Thyroid gland (tissue), 4 donors: ENCODE measurements around the gene EPS8. TPM values are rescaled to one million over a fixed set of nuclear protein-coding genes. Genes with fewer than 3 reads are reported as not detected.

Experiments used
- DNase-seq, 2 donors: peaks; one replicate each; pipeline ENCODE4 v3.0.0-alpha.2; 2019
- H3K27ac ChIP-seq, 3 donors: fragments of 200-600 bp; sonication (generic); 1 replicate in 2 of 3; 2 replicates in 1 of 3; pipeline ENCODE4 v1.5.1; 2016 to 2019; ENCODE audit warnings: mild to moderate bottlenecking in 1 of 3, moderate library complexity in 1 of 3
- H3K27me3 ChIP-seq: fragments of 200-600 bp; sonication (generic); one replicate; pipeline ENCODE4 v1.5.1; 2019
- H3K36me3 ChIP-seq, 2 donors: fragments of 200-600 bp; sonication (generic); one replicate each; pipeline ENCODE4 v1.5.1; 2016 to 2019
- H3K4me1 ChIP-seq, 2 donors: fragments of 200-600 bp; sonication (generic); one replicate each; pipeline ENCODE4 v1.5.1; 2017 to 2019
- H3K4me3 ChIP-seq, 3 donors: fragments of 200-600 bp; sonication (generic); replicated peaks in 1 of 3; 1 replicate in 2 of 3; 2 replicates in 1 of 3; pipeline ENCODE4 v1.5.1; 2016; ENCODE audit warnings: mild to moderate bottlenecking in 1 of 3
- H3K9me3 ChIP-seq: fragments of 200-600 bp; sonication (generic); one replicate; pipeline ENCODE4 v1.5.1; 2017
- CTCF ChIP-seq, 6 experiments: fragments of 200-600 bp in 3 of 6; fragments of 450-650 bp in 3 of 6; sonication (generic) in 3 of 6; IDR thresholded peaks; one replicate each; pipeline ENCODE4 v1.5.1; 2016 to 2019; ENCODE audit warnings: antibody characterized with exemption in 6 of 6, mild to moderate bottlenecking in 2 of 6, inconsistent platforms in 1 of 6, moderate library complexity in 1 of 6
- POLR2A ChIP-seq, 2 donors: fragments of 450-650 bp; IDR thresholded peaks; one replicate each; pipeline ENCODE4 v1.6.1; 2017; ENCODE audit warnings: antibody characterized with exemption in 2 of 2, mild to moderate bottlenecking in 2 of 2, moderate library complexity in 1 of 2
- WGBS, 2 donors: methylation state at CpG; one replicate each; pipeline ENCODE4 v1.1.5; 2017; 5-methylcytosine and 5-hydroxymethylcytosine counted together
- intact Hi-C: fragments of 100-400 bp; cut with DNase I; formaldehyde crosslinking; loops from one replicate; pipeline ENCODE4 v1.15.1; 2023
- total RNA-seq, 4 donors: library from RNA; depleted of rRNA; stranded (reverse); fragments of >200 nt; gene quantifications; one replicate each; pipeline ENCODE4 v1.2.3, GENCODE V29; 2016

The EPS8 gene
- total RNA-seq, 4 donors from 2014 or later, result 78.0 to 127 (median 110) TPM

- H3K27me3 ChIP-seq, result no peaks in the 10 kb centered on the region
- H3K9me3 ChIP-seq, result no peaks in the 10 kb centered on the region
- H3K36me3 ChIP-seq, result no peaks in the 10 kb centered on the region
- TF ChIP-seq POLR2A (IDR thresholded peaks at IDR 0.05) (no peak), CTCF (IDR thresholded peaks at IDR 0.05) (no peak)
- intact Hi-C loops, result loop anchor here (10.0 kb wide), 1 partner anchor 68 kb away; no protein-coding TSS in a partner anchor
- no peak overlapping the region for H3K4me3 ChIP-seq
- no peak overlapping the region for H3K27ac ChIP-seq
- 89 to 91% methylated on average over 1 of the region's 1 CpG for WGBS, 2 donors
- no peak for DNase-seq
- H3K4me1 ChIP-seq, result peaks cover 6 to 28% of the 10 kb centered on the region in 2 donors
Observed at GRCh38 chr12:15783288-15783687, 5.9 kb downstream of the EPS8 start.

GRCh38 chr12:15782667-15783066 lies 6.5 kb downstream of the EPS8 start:
- TF ChIP-seq CTCF (IDR thresholded peaks at IDR 0.05), result no peak
- TF ChIP-seq POLR2A (IDR thresholded peaks at IDR 0.05), result no peak
- no peak overlapping the region for H3K4me3 ChIP-seq
- intact Hi-C loops, result loop anchor here (10.0 kb wide), 1 partner anchor 68 kb away; no protein-coding TSS in a partner anchor
- no peaks in the 10 kb centered on the region for H3K36me3 ChIP-seq
- peaks cover 3 to 25% of the 10 kb centered on the region in 2 donors for H3K4me1 ChIP-seq
- no peak for DNase-seq
- H3K27me3 ChIP-seq, result no peaks in the 10 kb centered on the region
- H3K27ac ChIP-seq, result no peak overlapping the region
- no peaks in the 10 kb centered on the region for H3K9me3 ChIP-seq
- WGBS, 2 donors, result 93 to 95% methylated on average over 8 of the region's 8 CpGs

- no peaks in the 10 kb centered on the region for H3K36me3 ChIP-seq
- DNase-seq, result no peak
- no peaks in the 10 kb centered on the region for H3K9me3 ChIP-seq
- intact Hi-C loops, result loop anchor here (10.0 kb wide), 1 partner anchor 65 kb away; no protein-coding TSS in a partner anchor
- no peak overlapping the region for H3K4me3 ChIP-seq
- H3K27ac ChIP-seq, result no peak overlapping the region
- TF ChIP-seq CTCF (IDR thresholded peaks at IDR 0.05) (no peak), POLR2A (IDR thresholded peaks at IDR 0.05) (no peak)
- no peaks in the 10 kb centered on the region for H3K27me3 ChIP-seq
- H3K4me1 ChIP-seq, result peaks cover 0 to 17% of the 10 kb centered on the region in 2 donors
- 47 to 48% methylated on average over 2 of the region's 2 CpGs for WGBS, 2 donors
Observed at GRCh38 chr12:15779925-15780324, 9.3 kb downstream of the EPS8 start.

- H3K9me3 ChIP-seq, result no peaks in the 10 kb centered on the region
- intact Hi-C loops, result no loop called here
- peaks cover 0 to 17% of the 10 kb centered on the region in 2 donors for H3K4me1 ChIP-seq
- DNase-seq, result no peak
- no peaks in the 10 kb centered on the region for H3K36me3 ChIP-seq
- H3K27me3 ChIP-seq, result no peaks in the 10 kb centered on the region
- no peak overlapping the region for H3K27ac ChIP-seq
- 86 to 90% methylated on average over 3 of the region's 3 CpGs for WGBS, 2 donors
- H3K4me3 ChIP-seq, result no peak overlapping the region
- no peak for TF ChIP-seq CTCF (IDR thresholded peaks at IDR 0.05)
- no peak for TF ChIP-seq POLR2A (IDR thresholded peaks at IDR 0.05)
Observed at GRCh38 chr12:15778126-15778525, 11.1 kb downstream of the EPS8 start.

GRCh38 chr12:15777355-15778012 lies 11.7 kb downstream of the EPS8 start:
- Histone ChIP-seq H3K36me3 (no peaks in the 10 kb centered on the region), H3K27me3 (no peaks in the 10 kb centered on the region), H3K4me1 (peaks cover 0 to 17% of the 10 kb centered on the region in 2 donors), H3K9me3 (no peaks in the 10 kb centered on the region), H3K27ac (no peak overlapping the region), H3K4me3 (no peak overlapping the region)
- intact Hi-C loops, result no loop called here
- TF ChIP-seq POLR2A (IDR thresholded peaks at IDR 0.05), result no peak
- TF ChIP-seq CTCF (IDR thresholded peaks at IDR 0.05), result no peak
- 72 to 88% methylated on average over 3 of the region's 3 CpGs for WGBS, 2 donors
- no peak for DNase-seq
